HPDE6-E6E7 (cell line): ENCODE measurements around the gene CCT2.

Source experiments
- DNase-seq: peaks from one replicate; pipeline ENCODE4 v3.0.0; 2011; ENCODE audit warnings: missing footprints; ENCODE audit errors: extremely low spot score

Gene CCT2

GRCh38 chr12:69641546-69641945, 56.3 kb downstream of the CCT2 start:
- no peak for DNase-seq

- no peak for DNase-seq
Measured at GRCh38 chr12:69642531-69642930, 57.3 kb downstream of the CCT2 start.

DNA sequence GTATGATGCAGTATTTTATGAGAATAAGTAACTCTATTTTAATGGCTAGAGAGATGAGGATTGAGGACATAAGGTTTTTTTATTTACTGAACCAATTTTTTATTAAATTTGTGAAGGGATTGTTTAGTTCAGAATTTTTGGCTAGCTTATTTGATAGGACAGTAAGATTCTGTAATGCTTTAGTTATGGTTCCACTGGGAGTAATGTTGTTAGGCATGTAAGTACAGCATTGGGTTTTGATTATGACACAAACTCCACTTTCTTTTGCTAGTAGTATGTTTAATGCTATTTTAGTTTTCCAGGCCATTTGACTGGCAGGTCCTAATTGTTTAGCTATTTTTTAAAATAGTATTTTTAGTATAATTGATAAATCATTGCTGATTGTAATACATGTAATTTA, 59.3 kb downstream of the CCT2 start:
- no peak for DNase-seq

GRCh38 chr12:69645031-69645430, 59.8 kb downstream of the CCT2 start:
- DNase-seq = no peak

GRCh38 chr12:69647178-69647577, 61.9 kb downstream of the CCT2 start:
- DNase-seq = no peak

- peak; percentile 23 for DNase-seq
Measured at GRCh38 chr12:69648476-69648875, 63.2 kb downstream of the CCT2 start.

- DNase-seq = no peak
Measured at GRCh38 chr12:69649529-69649928, 64.3 kb downstream of the CCT2 start.
